ENCODE data around the gene PIGW.

The PIGW gene

GRCh38 chr17:36498560-36499300, 36.1 kb upstream of the PIGW start:
- Histone ChIP-seq H3K4me2 (ENCODE audit: low read depth, low read length) (no peak overlapping the region), H3K36me3 (replicated peaks; ENCODE audit: insufficient read depth, low read length) (peaks cover 10% of the 10 kb centered on the region; the same call in 1 of the 2 replicates), H3K27ac (ENCODE audit: low read length) (no peak overlapping the region)

GRCh38 chr17:36500745-36501225, 34.0 kb upstream of the PIGW start:
- Histone ChIP-seq H3K27me3 (replicated peaks; ENCODE audit: insufficient read depth, low read length) (no peaks in the 10 kb centered on the region), H3K4me1 (ENCODE audit: low read length) (no peaks in the 10 kb centered on the region), H3K36me3 (replicated peaks; ENCODE audit: insufficient read depth, low read length) (no peaks in the 10 kb centered on the region), H4K20me1 (ENCODE audit: insufficient read depth, low read length) (no peaks in the 10 kb centered on the region), H3K9me2 (replicated peaks; ENCODE audit: insufficient read depth, low read length) (no peaks in the 10 kb centered on the region), H3K4me3 (ENCODE audit: low read length) (no peak overlapping the region), H2AFZ (ENCODE audit: low read length) (no peak overlapping the region), H3K9me3 (replicated peaks; ENCODE audit: insufficient read depth, low read length) (no peaks in the 10 kb centered on the region), H3K4me2 (ENCODE audit: low read depth, low read length) (no peak overlapping the region), H3K9ac (ENCODE audit: low read length) (no peak overlapping the region), H3F3A (ENCODE audit: insufficient read depth, low read length) (no peaks in the 10 kb centered on the region; the same call in 1 of the 2 replicates), H3K79me2 (ENCODE audit: low read length) (peaks cover 4% of the 10 kb centered on the region; the same call in 1 of the 2 replicates), H3K27ac (ENCODE audit: low read length) (no peak overlapping the region)
- TF ChIP-seq EZH2phosphoT487 (IDR thresholded peaks at IDR 0.05; ENCODE audit: low read length) (no peak), CTCF (IDR thresholded peaks at IDR 0.05; ENCODE audit: low read length) (no peak), EZH2 (optimal IDR thresholded peaks at IDR 0.05; ENCODE audit: low read depth, low read length) (no peak)
- DNase-seq, result no peak

More at GRCh38 chr17:36498560-36499300, 36.1 kb upstream of the PIGW start:
- TF ChIP-seq CTCF (IDR thresholded peaks at IDR 0.05; ENCODE audit: low read length) (no peak), EZH2phosphoT487 (IDR thresholded peaks at IDR 0.05; ENCODE audit: low read length) (no peak), EZH2 (optimal IDR thresholded peaks at IDR 0.05; ENCODE audit: low read depth, low read length) (no peak)
- Histone ChIP-seq H3K79me2 (ENCODE audit: low read length) (peaks cover 4% of the 10 kb centered on the region; the same call in 1 of the 2 replicates), H3K4me3 (ENCODE audit: low read length) (no peak overlapping the region), H3K9me2 (replicated peaks; ENCODE audit: insufficient read depth, low read length) (no peaks in the 10 kb centered on the region), H3K4me1 (ENCODE audit: low read length) (no peaks in the 10 kb centered on the region), H4K20me1 (ENCODE audit: insufficient read depth, low read length) (no peaks in the 10 kb centered on the region), H3F3A (ENCODE audit: insufficient read depth, low read length) (no peaks in the 10 kb centered on the region; the same call in 1 of the 2 replicates), H3K9me3 (replicated peaks; ENCODE audit: insufficient read depth, low read length) (no peaks in the 10 kb centered on the region), H2AFZ (ENCODE audit: low read length) (no peak overlapping the region), H3K9ac (ENCODE audit: low read length) (no peak overlapping the region), H3K27me3 (replicated peaks; ENCODE audit: insufficient read depth, low read length) (no peaks in the 10 kb centered on the region)
- no peak for DNase-seq

DNA sequence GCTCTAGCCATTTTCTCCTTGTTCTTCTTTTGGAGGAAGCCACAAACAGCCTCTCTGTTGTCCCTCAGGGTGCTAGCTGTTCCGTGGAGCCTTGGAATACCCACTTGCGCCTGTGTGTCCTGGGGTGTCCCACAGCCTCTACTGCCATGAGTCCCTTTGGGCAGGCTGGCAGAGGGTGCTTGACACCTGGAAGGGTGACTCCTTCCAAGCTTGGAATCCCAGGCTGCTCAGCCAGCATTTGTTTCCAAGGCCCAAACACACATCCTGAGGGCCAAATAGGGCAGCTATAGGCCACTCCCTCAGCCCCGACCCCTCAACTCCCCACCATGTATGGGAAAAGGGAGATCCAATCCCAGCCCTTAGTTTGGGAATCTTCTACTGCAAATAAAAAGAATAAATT, 33.4 kb upstream of the PIGW start:
- Histone ChIP-seq H3K79me2 (ENCODE audit: low read length) (no peaks in the 10 kb centered on the region), H3K9me2 (replicated peaks; ENCODE audit: insufficient read depth, low read length) (no peaks in the 10 kb centered on the region), H3K4me3 (ENCODE audit: low read length) (no peak overlapping the region), H3K36me3 (replicated peaks; ENCODE audit: insufficient read depth, low read length) (no peaks in the 10 kb centered on the region), H2AFZ (ENCODE audit: low read length) (no peak overlapping the region), H3K9me3 (replicated peaks; ENCODE audit: insufficient read depth, low read length) (no peaks in the 10 kb centered on the region), H3K4me1 (ENCODE audit: low read length) (no peaks in the 10 kb centered on the region), H3K4me2 (ENCODE audit: low read depth, low read length) (no peak overlapping the region), H3K27me3 (replicated peaks; ENCODE audit: insufficient read depth, low read length) (no peaks in the 10 kb centered on the region), H4K20me1 (ENCODE audit: insufficient read depth, low read length) (no peaks in the 10 kb centered on the region), H3F3A (ENCODE audit: insufficient read depth, low read length) (no peaks in the 10 kb centered on the region; the same call in 1 of the 2 replicates), H3K27ac (ENCODE audit: low read length) (no peak overlapping the region), H3K9ac (ENCODE audit: low read length) (no peak overlapping the region)
- no peak for TF ChIP-seq EZH2phosphoT487 (IDR thresholded peaks at IDR 0.05; ENCODE audit: low read length)
- no peak for TF ChIP-seq CTCF (IDR thresholded peaks at IDR 0.05; ENCODE audit: low read length)
- TF ChIP-seq EZH2 (optimal IDR thresholded peaks at IDR 0.05; ENCODE audit: low read depth, low read length), result no peak
- no peak for DNase-seq
